ENCODE measurements around the gene PPID.

DNA sequence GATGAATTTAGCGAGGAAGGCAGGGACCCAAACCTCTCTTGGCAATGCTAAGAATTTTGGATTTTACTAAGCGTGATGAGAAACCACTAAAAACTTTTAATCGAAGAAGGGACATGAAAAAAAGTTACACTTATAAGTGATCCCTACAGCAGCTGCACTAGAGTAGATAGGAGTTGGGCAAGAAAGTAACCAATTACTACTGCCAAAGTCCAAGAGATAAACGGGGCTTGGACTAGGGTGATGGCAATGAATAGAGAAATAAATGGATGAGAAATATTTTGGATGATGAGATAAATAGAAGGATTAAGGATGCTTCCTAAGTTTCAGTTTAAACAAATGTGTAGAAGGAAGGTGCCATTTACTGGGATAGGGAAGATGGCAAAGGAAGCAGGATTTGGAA lies 39.4 kb upstream of the PPID start:
- TF ChIP-seq EZH2 (IDR thresholded peaks at IDR 0.05; ENCODE audit: low read depth): no peak
- TF ChIP-seq, protein P1, sequence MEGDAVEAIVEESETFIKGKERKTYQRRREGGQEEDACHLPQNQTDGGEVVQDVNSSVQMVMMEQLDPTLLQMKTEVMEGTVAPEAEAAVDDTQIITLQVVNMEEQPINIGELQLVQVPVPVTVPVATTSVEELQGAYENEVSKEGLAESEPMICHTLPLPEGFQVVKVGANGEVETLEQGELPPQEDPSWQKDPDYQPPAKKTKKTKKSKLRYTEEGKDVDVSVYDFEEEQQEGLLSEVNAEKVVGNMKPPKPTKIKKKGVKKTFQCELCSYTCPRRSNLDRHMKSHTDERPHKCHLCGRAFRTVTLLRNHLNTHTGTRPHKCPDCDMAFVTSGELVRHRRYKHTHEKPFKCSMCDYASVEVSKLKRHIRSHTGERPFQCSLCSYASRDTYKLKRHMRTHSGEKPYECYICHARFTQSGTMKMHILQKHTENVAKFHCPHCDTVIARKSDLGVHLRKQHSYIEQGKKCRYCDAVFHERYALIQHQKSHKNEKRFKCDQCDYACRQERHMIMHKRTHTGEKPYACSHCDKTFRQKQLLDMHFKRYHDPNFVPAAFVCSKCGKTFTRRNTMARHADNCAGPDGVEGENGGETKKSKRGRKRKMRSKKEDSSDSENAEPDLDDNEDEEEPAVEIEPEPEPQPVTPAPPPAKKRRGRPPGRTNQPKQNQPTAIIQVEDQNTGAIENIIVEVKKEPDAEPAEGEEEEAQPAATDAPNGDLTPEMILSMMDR (conservative IDR thresholded peaks at IDR 0.05): no peak
